H1 (cell line): ENCODE data around the gene IRF4. TPM values are rescaled to one million over a fixed set of nuclear protein-coding genes. Genes with fewer than 3 reads are reported as not detected.

Experiments used
- CTCF ChIA-PET: fragments of 300-600 bp; sonication (Branson Sonifier 250); formaldehyde crosslinking; loops from one replicate; lab custom pipeline; 2021; ENCODE audit not compliant: partially characterized antibody; lab: Charles Lee
- POLR2A ChIA-PET: fragments of 300-600 bp; sonication (Branson Sonifier 250); formaldehyde crosslinking; loops from one replicate; lab custom pipeline; 2021; ENCODE audit warnings: inconsistent platforms; ENCODE audit not compliant: partially characterized antibody; lab: Charles Lee
- DNase-seq, 2 experiments: peaks; one replicate each; pipeline versions ENCODE4 v3.0.0 to v3.0.0-alpha.2; 2010 to 2022; ENCODE audit warnings: low spot score in 2 of 2, low read depth in 1 of 2, mixed read lengths in 1 of 2
- FAIRE-seq: peaks from 2 replicates; lab custom pipeline; 2011; peaks lifted over from hg19 to GRCh38; lab: Jason Lieb, UNC
- H2AFZ ChIP-seq: 2 replicates; pipeline ENCODE4 v1.8.1; 2012; ENCODE audit warnings: low read length, inconsistent platforms
- H2AK5ac ChIP-seq: 2 replicates; pipeline ENCODE4 v1.6.1; 2013; ENCODE audit warnings: low read depth, low read length
- H2BK120ac ChIP-seq: replicated peaks from 2 replicates; pipeline ENCODE3; 2013; ENCODE audit warnings: low read depth, low read length, inconsistent platforms
- H2BK12ac ChIP-seq: 2 replicates; pipeline ENCODE4 v1.6.1; 2013; ENCODE audit warnings: low read depth, low read length
- H2BK15ac ChIP-seq: 2 replicates; pipeline ENCODE4 v1.6.1; 2013; ENCODE audit warnings: low read length
- H2BK20ac ChIP-seq: 2 replicates; pipeline ENCODE4 v1.6.1; 2013; ENCODE audit warnings: low read length
- H2BK5ac ChIP-seq: 2 replicates; pipeline ENCODE4 v1.6.1; 2013; ENCODE audit warnings: low read depth, low read length
- H3K14ac ChIP-seq: 2 replicates; pipeline ENCODE4 v1.6.1; 2013; ENCODE audit warnings: inconsistent platforms; ENCODE audit not compliant: insufficient read length
- H3K18ac ChIP-seq: 2 replicates; pipeline ENCODE4 v1.6.1; 2013; ENCODE audit warnings: low read length; ENCODE audit errors: extremely low read depth
- H3K23ac ChIP-seq: 2 replicates; pipeline ENCODE4 v1.6.1; 2013; ENCODE audit warnings: inconsistent platforms; ENCODE audit not compliant: insufficient read length
- H3K23me2 ChIP-seq: 2 replicates; pipeline ENCODE4 v1.6.1; 2013; ENCODE audit warnings: low read depth, low read length
- H3K27ac ChIP-seq: 2 replicates; pipeline ENCODE4 v1.6.1; 2011; ENCODE audit warnings: low read depth, low read length, inconsistent platforms
- H3K27me3 ChIP-seq, 4 experiments: replicated peaks in 1 of 4; 1 replicate in 1 of 4; 2 replicates in 3 of 4; pipeline versions ENCODE4 v1.6.1 to v1.8.1; 2011 to 2013; ENCODE audit warnings: low read length in 3 of 4, mild to moderate bottlenecking in 3 of 4, inconsistent platforms in 2 of 4, mixed read lengths in 2 of 4, moderate library complexity in 1 of 4; ENCODE audit not compliant: control insufficient read depth in 3 of 4, insufficient read depth in 3 of 4; ENCODE audit errors: extremely low read depth in 1 of 4
- H3K36me3 ChIP-seq, 4 experiments: 2 replicates each; pipeline versions ENCODE4 v1.6.1 to v1.8.1; 2011 to 2013; ENCODE audit warnings: mild to moderate bottlenecking in 4 of 4, low read length in 3 of 4, moderate library complexity in 2 of 4, control low read depth in 1 of 4, inconsistent platforms in 1 of 4; ENCODE audit not compliant: insufficient read depth in 4 of 4, control insufficient read depth in 2 of 4
- H3K4ac ChIP-seq: replicated peaks from 2 replicates; pipeline ENCODE3; 2013; ENCODE audit warnings: low read length, low read depth, mixed read lengths, inconsistent platforms; ENCODE audit not compliant: insufficient read length
- H3K4me1 ChIP-seq, 4 experiments: replicated peaks in 1 of 4; 1 replicate in 1 of 4; 2 replicates in 3 of 4; pipeline versions ENCODE4 v1.6.1 to v1.8.1; 2011 to 2013; ENCODE audit warnings: low read length in 3 of 4, inconsistent platforms in 2 of 4, mixed read lengths in 1 of 4; ENCODE audit not compliant: insufficient read depth in 4 of 4, control insufficient read depth in 3 of 4
- H3K4me2 ChIP-seq, 2 experiments: 2 replicates each; pipeline versions ENCODE4 v1.6.1 to v1.8.1; 2011 to 2013; ENCODE audit warnings: low read depth in 2 of 2, low read length in 2 of 2, control low read depth in 1 of 2, inconsistent platforms in 1 of 2, mild to moderate bottlenecking in 1 of 2; ENCODE audit not compliant: insufficient read depth in 1 of 2
- H3K4me3 ChIP-seq, 4 experiments: fragments of 200-600, 300-600 bp in 1 of 4; sonication (generic), shearing (Covaris generic), sonication (Bioruptor Twin) in 1 of 4; 2 replicates each; pipeline versions ENCODE4 v1.5.1 to v1.8.1; 2011 to 2016; ENCODE audit warnings: low read length in 4 of 4, low read depth in 3 of 4, control low read depth in 2 of 4, inconsistent platforms in 2 of 4, mild to moderate bottlenecking in 2 of 4, mixed read lengths in 1 of 4, moderate library complexity in 1 of 4; ENCODE audit not compliant: insufficient read depth in 2 of 4; ENCODE audit errors: extremely low read depth in 1 of 4
- H3K56ac ChIP-seq: replicated peaks from 2 replicates; pipeline ENCODE3; 2013; ENCODE audit warnings: low read depth, mild to moderate bottlenecking, mixed read lengths, low read length, inconsistent platforms; ENCODE audit not compliant: insufficient read length
- H3K79me1 ChIP-seq: 2 replicates; pipeline ENCODE4 v1.6.1; 2013; ENCODE audit warnings: low read depth, low read length, control low read depth
- H3K79me2 ChIP-seq, 2 experiments: 2 replicates each; pipeline versions ENCODE4 v1.6.1 to v1.8.1; 2012 to 2013; ENCODE audit warnings: low read length in 2 of 2, mild to moderate bottlenecking in 2 of 2, inconsistent platforms in 1 of 2; ENCODE audit not compliant: insufficient read depth in 2 of 2, control insufficient read depth in 1 of 2
- H3K9ac ChIP-seq, 4 experiments: replicated peaks in 1 of 4; 1 replicate in 1 of 4; 2 replicates in 3 of 4; pipeline versions ENCODE4 v1.6.1 to v1.8.1; 2011 to 2013; ENCODE audit warnings: low read depth in 3 of 4, low read length in 3 of 4, control low read depth in 2 of 4, mild to moderate bottlenecking in 2 of 4, moderate library complexity in 2 of 4, inconsistent platforms in 1 of 4; ENCODE audit errors: extremely low read depth in 1 of 4
- H3K9me3 ChIP-seq, 2 experiments: 2 replicates each; pipeline versions ENCODE4 v1.6.1 to v1.8.1; 2012 to 2013; ENCODE audit warnings: mild to moderate bottlenecking in 2 of 2, moderate library complexity in 2 of 2, control low read depth in 1 of 2, inconsistent platforms in 1 of 2, low read depth in 1 of 2, low read length in 1 of 2, mixed read lengths in 1 of 2; ENCODE audit not compliant: insufficient read depth in 2 of 2
- H4K20me1 ChIP-seq, 2 experiments: replicated peaks in 1 of 2; 2 replicates each; pipeline versions ENCODE3 to v1.8.1; 2011 to 2013; ENCODE audit warnings: inconsistent platforms in 2 of 2, low read length in 2 of 2, mild to moderate bottlenecking in 1 of 2; ENCODE audit not compliant: insufficient read depth in 2 of 2, control insufficient read depth in 1 of 2
- H4K5ac ChIP-seq: 2 replicates; pipeline ENCODE4 v1.6.1; 2013; ENCODE audit warnings: low read length, low read depth, mixed read lengths, inconsistent platforms; ENCODE audit not compliant: insufficient read length
- H4K8ac ChIP-seq: 2 replicates; pipeline ENCODE4 v1.8.0; 2013; ENCODE audit warnings: mild to moderate bottlenecking, moderate library complexity, low read length, inconsistent platforms; ENCODE audit not compliant: insufficient read depth; ENCODE audit errors: extremely low read depth
- H4K91ac ChIP-seq: replicated peaks from 2 replicates; pipeline ENCODE3; 2013; ENCODE audit warnings: low read length, mixed read lengths, inconsistent platforms; ENCODE audit not compliant: insufficient read length
- ASH2L ChIP-seq: fragments of 200-600, 300-600 bp; sonication (generic); IDR thresholded peaks from one replicate; pipeline ENCODE4 v1.7.1; 2017; ENCODE audit warnings: low read length
- CBX5 ChIP-seq: fragments of 300-800, 300-1000 bp; sonication (generic); IDR thresholded peaks from 2 replicates; pipeline ENCODE4 v1.7.1; 2016; ENCODE audit warnings: antibody characterized with exemption, low read length, low read depth
- CBX8 ChIP-seq: fragments of 300-800, 300-1000 bp; sonication (generic); IDR thresholded peaks from 2 replicates; pipeline ENCODE4 v1.7.1; 2016; ENCODE audit warnings: low read depth, low read length, borderline replicate concordance
- EP300 ChIP-seq, 2 experiments: IDR thresholded peaks; 1 replicate in 1 of 2; 2 replicates in 1 of 2; pipeline ENCODE4 v1.6.1; 2011 to 2012; ENCODE audit warnings: low read depth in 2 of 2, low read length in 2 of 2, mild to moderate bottlenecking in 2 of 2, borderline replicate concordance in 1 of 2, inconsistent platforms in 1 of 2, moderate library complexity in 1 of 2
- FOSL1 ChIP-seq: IDR thresholded peaks from 2 replicates; pipeline ENCODE4 v1.6.1; 2011; ENCODE audit warnings: mild to moderate bottlenecking, low read depth, low read length, moderate library complexity; ENCODE audit not compliant: insufficient read depth
- JUN ChIP-seq: IDR thresholded peaks from 2 replicates; pipeline ENCODE4 v1.6.1; 2011; ENCODE audit warnings: low read depth, mild to moderate bottlenecking, improper control_type of control experiment, low read length
- JUND ChIP-seq: IDR thresholded peaks from 2 replicates; pipeline ENCODE4 v1.6.1; 2011; ENCODE audit warnings: mild to moderate bottlenecking, improper control_type of control experiment, low read length
- KDM1A ChIP-seq: fragments of 200-600, 300-600 bp; sonication (generic); IDR thresholded peaks from 2 replicates; pipeline ENCODE4 v1.7.1; 2016; ENCODE audit warnings: mild to moderate bottlenecking, low read length, borderline replicate concordance
- KDM5A ChIP-seq: fragments of 200-600 bp; IDR thresholded peaks from 2 replicates; pipeline ENCODE4 v1.7.1; 2012; ENCODE audit warnings: mild to moderate bottlenecking, low read length, inconsistent platforms, mixed read lengths
- NRF1 ChIP-seq: IDR thresholded peaks from 2 replicates; pipeline ENCODE4 v1.6.1; 2011; ENCODE audit warnings: mild to moderate bottlenecking, low read depth, low read length, improper control_type of control experiment
- POLR2A ChIP-seq, 2 experiments: IDR thresholded peaks; 1 replicate in 1 of 2; 2 replicates in 1 of 2; pipeline ENCODE4 v1.6.1; 2011; ENCODE audit warnings: low read depth in 2 of 2, low read length in 2 of 2, mild to moderate bottlenecking in 2 of 2; ENCODE audit errors: control extremely low read depth in 1 of 2
- RFX5 ChIP-seq: IDR thresholded peaks from 2 replicates; pipeline ENCODE4 v1.6.1; 2011; ENCODE audit warnings: low read depth, low read length, improper control_type of control experiment, borderline replicate concordance
- RXRA ChIP-seq: IDR thresholded peaks from 2 replicates; pipeline ENCODE4 v1.6.1; 2011; ENCODE audit warnings: low read depth, mild to moderate bottlenecking, low read length, moderate library complexity; ENCODE audit not compliant: insufficient read depth
- SP2 ChIP-seq: IDR thresholded peaks from 2 replicates; pipeline ENCODE4 v1.6.1; 2012; ENCODE audit warnings: mild to moderate bottlenecking, low read length, inconsistent platforms
- SP4 ChIP-seq: IDR thresholded peaks from 2 replicates; pipeline ENCODE4 v1.6.1; 2012; ENCODE audit warnings: low read length, inconsistent platforms
- ZNF274 ChIP-seq: IDR thresholded peaks from 2 replicates; pipeline ENCODE4 v1.7.0; 2012; ENCODE audit warnings: low read length, borderline replicate concordance; ENCODE audit errors: extremely low read depth
- WGBS, 2 experiments: shearing (Covaris generic) in 1 of 2; methylation state at CpG; one replicate each; pipeline versions ENCODE4 v1.1.6 to v1.1.7; 2013 to 2015; ENCODE audit warnings: low lambda C conversion rate in 2 of 2, mixed read lengths in 2 of 2, inconsistent platforms in 1 of 2, low coverage in 1 of 2, missing lambda C conversion rate in 1 of 2; ENCODE audit not compliant: insufficient replicate concordance in 2 of 2, insufficient coverage in 1 of 2, insufficient read length in 1 of 2; ENCODE audit errors: extremely low coverage in 1 of 2, missing lambda C conversion rate in 1 of 2; 5-methylcytosine and 5-hydroxymethylcytosine counted together
- polyA plus RNA-seq, 7 experiments: library from polyadenylated mRNA; depleted of rRNA in 3 of 7; stranded (reverse) in 5 of 7; unstranded in 2 of 7; fragments of >200 nt in 5 of 7; fragments of 200-250 nt in 2 of 7; gene quantifications; 1 replicate in 5 of 7; 2 replicates in 1 of 7; 4 replicates in 1 of 7; pipeline versions ENCODE4 v1.2.1 to v1.2.3, GENCODE V29; 2011 to 2013; ENCODE audit warnings: missing spikeins in 2 of 7, mixed read lengths in 2 of 7
- total RNA-seq: library from RNA; stranded (reverse); fragmentation: NEBNext Ultra II Directional; extraction: Animal tissue kit (Norgen Biotek cat#: 25700); gene quantifications from 2 replicates; pipeline ENCODE4 v1.2.1, GENCODE V29; 2021

IRF4 gene
- total and polyA plus RNA-seq, 2 of the 8 experiments (the other 6 are each of a cell fraction or from before 2014, with no cell fraction given) = 0.77 to 2.1 TPM

GRCh38 chr6:349491-349921 lies 42.0 kb upstream of the IRF4 start:
- Histone ChIP-seq H3K18ac (no peak overlapping the region), H3K36me3 (no peaks in the 10 kb centered on the region; a peak in 1 of 8 replicates), H3K4ac (no peak overlapping the region), H3K27ac (no peak overlapping the region), H3K23ac (no peak overlapping the region), H3K79me1 (no peaks in the 10 kb centered on the region), H2AK5ac (no peak overlapping the region), H3K4me2 (no peak overlapping the region), H4K8ac (no peak overlapping the region), H2BK20ac (no peak overlapping the region), H3K4me3 (no peak overlapping the region), H3K4me1 (no peaks in the 10 kb centered on the region; a peak in 2 of 7 replicates), H3K79me2 (no peaks in the 10 kb centered on the region), H3K14ac (no peak overlapping the region), H4K5ac (no peak overlapping the region), H2BK5ac (no peak overlapping the region), H2BK15ac (no peak overlapping the region), H2BK12ac (no peak overlapping the region), H3K23me2 (no peaks in the 10 kb centered on the region; the same call in 1 of the 2 replicates), H3K56ac (no peak overlapping the region), H3K9me3 (peaks cover 47 to 81% of the 10 kb centered on the region in 2 experiments), H3K27me3 (no peaks in the 10 kb centered on the region; a peak in 2 of 7 replicates), H2BK120ac (no peak overlapping the region), H3K9ac (no peak overlapping the region), H4K20me1 (peaks cover 0 to 2% of the 10 kb centered on the region in 2 experiments), H4K91ac (no peak overlapping the region), H2AFZ (no peak overlapping the region)
- WGBS, 2 experiments = 77% methylated on average over 6 of the region's 6 CpGs; no CpG with 5 or more reads in 1 of the 2 experiments
- ChIA-PET CTCF (interaction anchor here (0.6 to 5.1 kb wide), 18 partner anchors 9 to 1037 kb away, joined by 3 to 48 read pairs (median 4); partner anchors contain the start of gene IRF4), POLR2A (no interaction called here)
- DNase-seq (no peak), FAIRE-seq (no peak)
- TF ChIP-seq KDM5A (no peak), POLR2A (IDR thresholded peaks at IDR 0.05; ENCODE audit: control extremely low read depth in 1 of 2, low read depth in 2 of 2, low read length in 2 of 2) (no peak), FOSL1 (no peak), NRF1 (no peak), SP2 (no peak), ASH2L (no peak), JUND (no peak), CBX5 (no peak), ZNF274 (no peak), SP4 (no peak), RXRA (no peak), JUN (no peak), CBX8 (no peak), KDM1A (no peak), RFX5 (no peak), EP300 (IDR thresholded peaks at IDR 0.05; ENCODE audit: borderline replicate concordance in 1 of 2, low read depth in 2 of 2, low read length in 2 of 2) (no peak)
